GM19438 (cell line): ENCODE measurements around the gene FAM136A.
"Not testable (repeated sequence)": the region's sequence is repeated elsewhere in the genome, so short reads cannot be mapped to it uniquely, and the experiment has no call there.

ENCODE experiments used
- ATAC-seq: cut with Tn5 transposase; IDR thresholded peaks from one replicate; pipeline ENCODE4 v1.9.1; 2021; ENCODE audit warnings: low read depth; ENCODE audit not compliant: unreplicated experiment

FAM136A gene

GRCh38 chr2:70300771-70301343 lies 1.0 kb downstream of the FAM136A start:
- no peak for ATAC-seq

- ATAC-seq: not testable (repeated sequence)
Measured at GRCh38 chr2:70297828-70298227, 4.0 kb downstream of the FAM136A start.

GRCh38 chr2:70283500-70284191 lies 18.2 kb downstream of the FAM136A start:
- no peak for ATAC-seq

GRCh38 chr2:70282439-70282838 lies 19.4 kb downstream of the FAM136A start:
- no peak for ATAC-seq

- no peak for ATAC-seq
Measured at GRCh38 chr2:70280242-70280798, 21.5 kb downstream of the FAM136A start.

- ATAC-seq: no peak
Measured at GRCh38 chr2:70270323-70270722, 31.5 kb downstream of the FAM136A start.

GRCh38 chr2:70269422-70270302 lies 32.2 kb downstream of the FAM136A start:
- ATAC-seq: not testable (repeated sequence)

- not testable (repeated sequence) for ATAC-seq
Measured at GRCh38 chr2:70266925-70267324, 34.9 kb downstream of the FAM136A start.

GRCh38 chr2:70261501-70261900 lies 40.4 kb downstream of the FAM136A start:
- no peak for ATAC-seq

GRCh38 chr2:70258532-70258875 lies 43.4 kb downstream of the FAM136A start:
- peak; percentile 3 for ATAC-seq

- ATAC-seq: no peak
Measured at GRCh38 chr2:70255637-70256314, 46.1 kb downstream of the FAM136A start.

GRCh38 chr2:70250434-70250833 lies 51.4 kb downstream of the FAM136A start:
- ATAC-seq: no peak

GRCh38 chr2:70248181-70248847 lies 53.6 kb downstream of the FAM136A start, which contains the start of gene TIA1:
Gene TIA1, minus strand, starts transcription at chr2:70248628. Its CDS starts 198 bp downstream, at chr2:70248430.
- ATAC-seq: peak; percentile 91

- no peak for ATAC-seq
Measured at GRCh38 chr2:70247364-70248180, 54.3 kb downstream of the FAM136A start.
